ENCODE data around the gene ADD1.

DNA sequence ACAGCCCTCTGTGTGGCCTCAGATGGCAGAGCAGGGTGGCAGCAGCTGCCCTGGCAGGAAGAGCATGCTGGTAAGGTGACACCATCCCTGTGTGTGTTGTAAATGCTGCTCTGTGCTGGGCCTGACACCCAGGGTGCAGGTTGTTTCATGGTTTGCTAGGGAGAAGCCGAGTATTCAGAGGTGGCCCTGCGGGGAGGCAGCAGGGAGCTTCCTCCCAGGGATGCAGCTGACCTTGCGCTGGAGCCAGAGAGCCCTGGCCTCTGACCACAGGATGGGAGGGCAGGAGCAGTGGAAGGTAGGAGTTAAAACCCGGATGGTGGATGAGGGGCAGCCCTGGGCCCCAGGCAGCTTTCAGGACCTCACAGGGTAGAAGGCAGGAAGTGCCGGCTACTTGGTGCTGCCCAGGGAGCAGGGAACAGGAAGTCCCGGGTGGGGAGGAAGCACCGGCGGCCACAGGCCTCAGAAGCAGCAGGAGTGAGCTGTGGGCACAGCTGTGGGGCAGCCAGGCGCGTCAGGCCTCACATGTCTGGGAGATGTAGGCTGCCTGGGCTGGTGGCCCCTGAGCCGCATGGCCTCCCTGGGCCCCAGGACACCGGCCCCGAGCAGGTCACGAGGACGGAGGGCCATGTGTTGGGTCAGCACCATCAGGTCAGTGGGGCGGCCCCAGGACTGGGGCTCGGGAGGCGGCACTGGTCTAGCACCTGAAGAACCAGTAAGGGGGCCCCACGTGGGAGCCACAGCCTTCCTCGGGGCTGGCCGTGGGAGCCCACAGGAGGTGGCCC, 31.6 kb upstream of the ADD1 start:
- TF ChIP-seq EZH2phosphoT487 (IDR thresholded peaks at IDR 0.05; ENCODE audit: insufficient read depth, low read depth) (no peak), EZH2 (IDR thresholded peaks at IDR 0.05; ENCODE audit: insufficient read depth, poor library complexity, severe bottlenecking) (no peak)

Measured in GM23248 (cell line).